B cell (primary cell): ENCODE results near the gene CYP2U1. TPM values are rescaled to one million over a fixed set of nuclear protein-coding genes. Genes with fewer than 3 reads are reported as not detected.
"Not testable (repeated sequence)": the region's sequence is repeated elsewhere in the genome, so short reads cannot be mapped to it uniquely, and the experiment has no call there.

Source experiments
- ATAC-seq: fragments of 200-7000 bp; cut with Tn5 transposase; one replicate; pipeline ENCODE4 v1.10.0; 2021; ENCODE audit warnings: low read depth, mild to moderate bottlenecking, moderate number of reproducible peaks, moderate library complexity
- CTCF ChIA-PET: fragments of 350-600 bp; sonication (Branson Sonifier 250); formaldehyde crosslinking; loops from one replicate; lab custom pipeline; 2021; ENCODE audit warnings: antibody characterized with exemption, inconsistent platforms; lab: Charles Lee
- POLR2A ChIA-PET: fragments of 350-600 bp; sonication (Branson Sonifier 250); formaldehyde crosslinking; loops from one replicate; lab custom pipeline; 2021; ENCODE audit warnings: antibody characterized with exemption; lab: Charles Lee
- DNase-seq: peaks from one replicate; pipeline ENCODE4 v3.0.0; 2013
- H2AFZ ChIP-seq: 2 replicates; pipeline ENCODE4 v1.6.1; 2012; ENCODE audit warnings: mild to moderate bottlenecking, low read depth, low read length; ENCODE audit not compliant: insufficient read depth, poor library complexity, severe bottlenecking
- H3K27ac ChIP-seq, 2 donors: 1 replicate in 1 of 2; 2 replicates in 1 of 2; pipeline ENCODE4 v1.5.1; 2012 to 2013; ENCODE audit warnings: low read length in 2 of 2, mild to moderate bottlenecking in 2 of 2, moderate library complexity in 1 of 2
- H3K27me3 ChIP-seq, 4 experiments: fragments of 200-600 bp in 1 of 4; sonication (generic) in 1 of 4; replicated peaks in 1 of 4; 1 replicate in 2 of 4; 2 replicates in 2 of 4; pipeline versions ENCODE4 v1.6.1 to v1.7.0; 2013 to 2016; ENCODE audit warnings: low read length in 3 of 4, mild to moderate bottlenecking in 2 of 4, mixed read lengths in 1 of 4, moderate library complexity in 1 of 4; ENCODE audit not compliant: insufficient read depth in 4 of 4, control insufficient read depth in 3 of 4; ENCODE audit errors: control extremely low read depth in 1 of 4
- H3K36me3 ChIP-seq, 2 experiments: replicated peaks in 1 of 2; 1 replicate in 1 of 2; 2 replicates in 1 of 2; pipeline versions ENCODE4 v1.6.1 to v1.7.1; 2013; ENCODE audit warnings: low read length in 1 of 2; ENCODE audit not compliant: insufficient read depth in 2 of 2, control insufficient read depth in 1 of 2; ENCODE audit errors: control extremely low read depth in 1 of 2, extremely low read depth in 1 of 2
- H3K4me1 ChIP-seq, 2 donors: fragments of 200-600 bp in 1 of 2; sonication (generic) in 1 of 2; 1 replicate in 1 of 2; 2 replicates in 1 of 2; pipeline versions ENCODE4 v1.5.1 to v1.6.1; 2013 to 2017; ENCODE audit warnings: low read length in 2 of 2; ENCODE audit not compliant: control insufficient read depth in 2 of 2, insufficient read depth in 2 of 2
- H3K4me2 ChIP-seq: replicated peaks from 2 replicates; pipeline ENCODE3; 2012; ENCODE audit warnings: mild to moderate bottlenecking, low read depth, low read length; ENCODE audit not compliant: poor library complexity, severe bottlenecking
- H3K4me3 ChIP-seq, 5 experiments: fragments of 200-600 bp in 1 of 5; sonication (generic) in 1 of 5; 1 replicate in 3 of 5; 2 replicates in 2 of 5; pipeline versions ENCODE4 v1.5.1 to v1.7.0; 2011 to 2016; ENCODE audit warnings: low read length in 4 of 5, mild to moderate bottlenecking in 4 of 5, low read depth in 2 of 5, control low read depth in 1 of 5, moderate library complexity in 1 of 5; ENCODE audit not compliant: insufficient read depth in 1 of 5; ENCODE audit errors: control extremely low read depth in 1 of 5, extremely low read depth in 1 of 5
- H3K79me2 ChIP-seq: fragments of 200-600 bp; sonication (generic); one replicate; pipeline ENCODE4 v1.6.0; 2016; ENCODE audit warnings: low read length; ENCODE audit not compliant: control insufficient read depth, insufficient read depth
- H3K9ac ChIP-seq: fragments of 200-600 bp; sonication (generic); 2 replicates; pipeline ENCODE4 v1.6.1; 2017; ENCODE audit warnings: mild to moderate bottlenecking, low read length, moderate library complexity
- H3K9me3 ChIP-seq, 3 donors: one replicate each; pipeline versions ENCODE4 v1.6.1 to v1.7.1; 2013; ENCODE audit warnings: low read length in 2 of 3; ENCODE audit not compliant: control insufficient read depth in 2 of 3, insufficient read depth in 1 of 3; ENCODE audit errors: control extremely low read depth in 1 of 3
- H4K20me1 ChIP-seq: 2 replicates; pipeline ENCODE4 v1.6.0; 2012; ENCODE audit warnings: mild to moderate bottlenecking, low read length; ENCODE audit not compliant: insufficient read depth, control insufficient read depth, poor library complexity, severe bottlenecking
- H3K27ac Mint-ChIP-seq: one replicate; pipeline ENCODE4 v1.8.0; 2021; ENCODE audit warnings: mixed read lengths
- H3K27me3 Mint-ChIP-seq: one replicate; pipeline ENCODE4 v1.8.0; 2021; ENCODE audit warnings: mixed read lengths
- H3K4me1 Mint-ChIP-seq: one replicate; pipeline ENCODE4 v1.8.0; 2021; ENCODE audit warnings: mixed read lengths
- H3K4me3 Mint-ChIP-seq: one replicate; pipeline ENCODE4 v1.8.0; 2021; ENCODE audit warnings: mixed read lengths
- H3K9me3 Mint-ChIP-seq: one replicate; pipeline ENCODE4 v1.8.0; 2022; ENCODE audit warnings: mixed read lengths; ENCODE audit not compliant: insufficient read depth
- EZH2 ChIP-seq: IDR thresholded peaks from 2 replicates; pipeline ENCODE4 v1.6.1; 2012; ENCODE audit warnings: borderline replicate concordance, low read depth, mild to moderate bottlenecking, moderate library complexity, low read length; ENCODE audit not compliant: insufficient read depth, poor library complexity, severe bottlenecking
- WGBS: methylation state at CpG from one replicate; pipeline ENCODE4 v1.1.5; 2013; ENCODE audit warnings: missing lambda C conversion rate; ENCODE audit not compliant: insufficient coverage; 5-methylcytosine and 5-hydroxymethylcytosine counted together
- intact Hi-C: fragments of 100-400 bp; cut with micrococcal nuclease; formaldehyde crosslinking; loops from one replicate; pipeline ENCODE4 v1.10.0; 2022
- polyA plus RNA-seq: library from polyadenylated mRNA; depleted of rRNA; stranded (reverse); fragments of >200 nt; gene quantifications from 2 replicates; pipeline ENCODE4 v1.2.3, GENCODE V29; 2012
- total RNA-seq, 2 donors: library from RNA; stranded (reverse); fragments of 120-200 nt in 1 of 2; gene quantifications; 1 replicate in 1 of 2; 2 replicates in 1 of 2; pipeline versions ENCODE4 v1.2.3 to v1.2.4, GENCODE V29; 2013 to 2022
- TF ChIP-seq, protein P1 (sequence below): fragments of 200-600 bp; IDR thresholded peaks from one replicate; pipeline ENCODE4 v1.8.0; 2022; ENCODE audit warnings: antibody characterized with exemption, mild to moderate bottlenecking

Gene CYP2U1
- total and polyA plus RNA-seq, 2 donors (not counting 1 experiment from before 2014, with no cell fraction given): 6.1 to 17.6 TPM

DNA sequence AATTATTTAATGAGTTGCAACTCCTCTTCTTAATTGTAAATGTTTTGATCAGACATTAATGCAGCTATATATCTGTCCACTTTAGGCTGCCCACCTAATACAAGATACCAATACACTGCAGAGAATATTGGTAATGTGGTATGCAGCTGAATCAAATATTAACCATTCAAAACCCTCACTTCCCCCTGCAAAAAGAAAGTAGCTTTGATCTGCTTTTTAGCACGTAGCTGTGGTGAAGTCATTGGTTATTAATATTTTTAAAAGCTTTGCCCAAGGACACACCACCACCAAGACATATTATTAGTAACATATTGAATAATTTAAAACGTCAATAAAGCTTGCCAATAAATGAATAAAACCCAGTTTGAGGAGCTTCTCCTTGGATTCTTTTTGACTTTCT is 28.6 kb upstream of the CYP2U1 start:
- Mint-ChIP-seq H3K27me3 (peaks cover 29% of the 10 kb centered on the region), H3K4me3 (no peak overlapping the region), H3K9me3 (no peaks in the 10 kb centered on the region), H3K4me1 (no peaks in the 10 kb centered on the region), H3K27ac (no peak overlapping the region)
- Histone ChIP-seq H2AFZ (no peak overlapping the region), H3K4me3 (no peak overlapping the region), H3K9me3 (no peaks in the 10 kb centered on the region), H3K36me3 (no peaks in the 10 kb centered on the region), H3K9ac (no peak overlapping the region), H4K20me1 (no peaks in the 10 kb centered on the region), H3K27me3 (no peaks in the 10 kb centered on the region), H3K4me1 (no peaks in the 10 kb centered on the region), H3K27ac (no peak overlapping the region), H3K79me2 (no peaks in the 10 kb centered on the region), H3K4me2 (no peak overlapping the region)
- ChIA-PET CTCF (interaction anchor here (2.5 kb wide), 1 partner anchor 10 kb away, joined by 6 read pairs; no protein-coding TSS in a partner anchor), POLR2A (no interaction called here)
- DNase-seq: no peak
- no peak for ATAC-seq
- intact Hi-C loops: no loop called here
- no peak for TF ChIP-seq EZH2
- TF ChIP-seq, protein P1, sequence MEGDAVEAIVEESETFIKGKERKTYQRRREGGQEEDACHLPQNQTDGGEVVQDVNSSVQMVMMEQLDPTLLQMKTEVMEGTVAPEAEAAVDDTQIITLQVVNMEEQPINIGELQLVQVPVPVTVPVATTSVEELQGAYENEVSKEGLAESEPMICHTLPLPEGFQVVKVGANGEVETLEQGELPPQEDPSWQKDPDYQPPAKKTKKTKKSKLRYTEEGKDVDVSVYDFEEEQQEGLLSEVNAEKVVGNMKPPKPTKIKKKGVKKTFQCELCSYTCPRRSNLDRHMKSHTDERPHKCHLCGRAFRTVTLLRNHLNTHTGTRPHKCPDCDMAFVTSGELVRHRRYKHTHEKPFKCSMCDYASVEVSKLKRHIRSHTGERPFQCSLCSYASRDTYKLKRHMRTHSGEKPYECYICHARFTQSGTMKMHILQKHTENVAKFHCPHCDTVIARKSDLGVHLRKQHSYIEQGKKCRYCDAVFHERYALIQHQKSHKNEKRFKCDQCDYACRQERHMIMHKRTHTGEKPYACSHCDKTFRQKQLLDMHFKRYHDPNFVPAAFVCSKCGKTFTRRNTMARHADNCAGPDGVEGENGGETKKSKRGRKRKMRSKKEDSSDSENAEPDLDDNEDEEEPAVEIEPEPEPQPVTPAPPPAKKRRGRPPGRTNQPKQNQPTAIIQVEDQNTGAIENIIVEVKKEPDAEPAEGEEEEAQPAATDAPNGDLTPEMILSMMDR: no peak
- no CpG with 5 or more reads among the region's 2 CpGs for WGBS

GRCh38 chr4:107905082-107905481 is 26.3 kb upstream of the CYP2U1 start:
- H3K9me3 Mint-ChIP-seq, H4K20me1 ChIP-seq, H3K9ac ChIP-seq, H3K4me1 Mint-ChIP-seq, H2AFZ ChIP-seq, H3K27me3 ChIP-seq, ATAC-seq, DNase-seq, H3K36me3 ChIP-seq, H3K4me3 ChIP-seq, H3K4me3 Mint-ChIP-seq, H3K79me2 ChIP-seq, intact Hi-C loops, H3K27ac Mint-ChIP-seq, H3K4me1 ChIP-seq, H3K9me3 ChIP-seq, H3K4me2 ChIP-seq, POLR2A ChIA-PET, H3K27ac ChIP-seq: not testable (repeated sequence)
- 80% methylated on average over 1 of the region's 3 CpGs for WGBS
- peaks cover 28% of the 10 kb centered on the region for H3K27me3 Mint-ChIP-seq
- CTCF ChIA-PET: interaction anchor here (2.5 kb wide), 1 partner anchor 8 kb away, joined by 6 read pairs; no protein-coding TSS in a partner anchor
